HG03521 (cell line): ENCODE measurements around the gene DCHS1.

Experiments
- ATAC-seq: cut with Tn5 transposase; IDR thresholded peaks from one replicate; pipeline ENCODE4 v1.9.1; 2021; ENCODE audit warnings: mild to moderate bottlenecking, moderate library complexity; ENCODE audit not compliant: unreplicated experiment

DCHS1 gene

DNA sequence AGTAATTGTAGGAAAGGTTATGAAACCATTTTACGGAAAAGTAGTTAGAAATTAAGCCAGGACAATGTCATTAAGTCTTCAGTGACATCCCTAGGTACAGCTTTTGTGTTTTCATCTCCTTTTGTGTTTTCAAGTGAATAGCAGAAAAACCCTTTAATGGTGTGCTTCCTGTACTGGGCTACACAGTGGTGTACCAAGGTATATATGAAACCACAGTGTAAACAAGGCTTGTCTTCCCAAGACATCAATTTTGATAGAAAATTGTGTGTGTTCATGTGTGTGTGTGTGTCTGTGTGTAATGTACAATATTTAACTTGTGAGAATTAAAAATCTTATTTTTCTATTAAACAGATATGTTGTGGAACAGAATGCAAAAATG lies 18.6 kb upstream of the DCHS1 start:
- no peak for ATAC-seq

GRCh38 chr11:6673523-6674218 lies 18.1 kb upstream of the DCHS1 start:
- ATAC-seq: no peak

DNA sequence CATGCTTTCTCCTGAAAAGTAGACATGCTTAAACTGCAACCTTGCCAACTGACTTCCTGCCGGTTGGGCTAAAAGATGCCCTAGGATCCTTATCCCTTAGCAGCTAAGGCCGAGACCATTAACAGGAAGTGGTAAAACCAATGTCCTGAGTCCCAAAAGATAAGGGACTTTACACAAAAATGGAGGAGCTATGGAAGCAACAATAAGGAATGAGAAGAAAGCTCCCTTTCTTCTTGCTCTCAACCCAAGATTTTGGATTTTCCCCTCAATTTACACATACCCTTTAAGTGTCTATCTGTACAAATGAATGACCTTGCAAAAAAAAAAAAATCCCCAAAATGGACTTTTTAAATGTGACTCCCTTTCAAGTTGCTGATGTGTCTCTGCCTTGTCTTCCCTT lies 16.4 kb upstream of the DCHS1 start:
- ATAC-seq: no peak

- ATAC-seq: no peak
These were observed 14.7 kb upstream of the DCHS1 start for GRCh38 chr11:6670202-6670830.

- no peak for ATAC-seq
These were observed 12.2 kb upstream of the DCHS1 start for GRCh38 chr11:6667733-6668374.

DNA sequence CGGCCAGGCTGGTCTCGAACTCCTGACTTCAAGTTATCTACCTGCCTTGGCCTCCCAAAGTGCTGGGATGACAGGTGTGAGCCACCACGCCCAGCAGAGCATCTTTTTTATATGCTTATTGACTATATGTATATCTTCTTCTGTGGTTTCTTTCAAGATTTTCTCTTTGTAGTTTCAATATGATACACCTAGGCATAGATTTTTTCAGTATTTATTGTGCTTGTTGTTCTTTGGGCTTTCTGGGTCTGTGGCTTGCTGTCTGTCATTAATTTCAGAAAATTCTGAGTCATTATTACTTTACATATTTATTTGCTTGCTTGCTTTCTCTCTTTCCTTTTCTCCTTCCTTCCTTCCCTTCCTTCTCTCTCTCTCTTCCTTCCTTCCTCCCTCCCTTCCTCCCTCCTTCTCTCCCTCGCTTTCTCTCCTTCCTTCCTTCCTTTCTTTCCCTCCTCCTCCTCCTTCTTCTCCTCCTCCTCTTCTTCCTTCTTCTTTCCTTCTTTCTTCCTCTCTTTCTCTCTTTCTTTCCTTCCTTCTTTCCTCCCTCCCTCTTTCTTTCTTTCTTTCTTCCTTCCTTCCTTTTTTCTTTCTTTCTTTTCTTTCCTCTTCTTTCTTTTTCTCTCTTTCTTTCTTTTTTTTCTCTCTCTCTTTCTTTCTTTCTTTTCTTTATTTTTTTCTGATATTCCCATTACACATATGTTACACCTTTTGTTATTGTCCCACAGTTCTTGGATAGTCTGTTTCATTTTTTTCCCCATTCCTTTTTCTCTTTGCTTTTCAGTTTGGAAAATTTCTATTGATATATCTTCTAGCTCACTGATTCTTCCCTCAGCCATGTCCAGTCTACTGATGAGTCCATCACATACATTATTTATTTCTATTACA lies 10.9 kb upstream of the DCHS1 start:
- no peak for ATAC-seq

GRCh38 chr11:6664551-6664950 lies 8.9 kb upstream of the DCHS1 start:
- ATAC-seq: no peak

DNA sequence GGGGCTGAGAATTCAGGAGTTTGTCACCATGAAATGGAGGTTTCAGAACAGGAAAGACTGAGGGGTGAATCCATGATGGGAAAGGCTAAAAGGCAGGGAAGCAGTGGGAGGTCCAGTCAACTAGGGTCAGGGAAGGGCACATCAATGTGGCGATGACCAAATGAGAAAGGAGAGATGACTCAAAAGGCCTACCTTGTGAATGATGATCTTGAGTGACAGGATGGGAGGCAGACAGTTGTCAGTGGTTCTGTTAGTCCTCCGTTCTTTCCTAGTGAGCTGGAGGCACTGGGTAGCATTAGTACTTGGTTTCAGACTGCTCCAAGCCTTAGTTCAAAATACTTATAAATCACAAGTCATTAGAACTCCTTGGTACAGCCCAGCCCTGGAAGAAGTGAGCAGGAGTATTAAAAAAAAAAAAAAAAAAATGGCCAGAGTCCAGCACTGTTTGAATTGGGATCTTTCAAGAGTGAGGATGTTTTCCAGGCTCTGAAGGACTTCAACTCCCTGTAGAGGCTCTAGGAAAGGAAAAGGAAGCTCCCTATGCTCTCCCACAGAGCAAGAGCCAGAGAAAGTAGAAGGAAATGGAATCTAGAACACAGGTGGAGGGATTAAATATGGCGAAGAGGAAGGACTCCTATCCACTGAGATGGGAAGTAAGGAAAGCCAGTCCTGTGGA lies 8.3 kb upstream of the DCHS1 start:
- ATAC-seq: no peak

GRCh38 chr11:6660712-6661111 lies 5.1 kb upstream of the DCHS1 start:
- ATAC-seq: no peak

GRCh38 chr11:6658647-6659046 lies 3.0 kb upstream of the DCHS1 start:
- no peak for ATAC-seq

- no peak for ATAC-seq
These were observed 1.7 kb upstream of the DCHS1 start for GRCh38 chr11:6657346-6657745.

GRCh38 chr11:6656936-6657335 lies 1.3 kb upstream of the DCHS1 start:
- ATAC-seq: no peak

DNA sequence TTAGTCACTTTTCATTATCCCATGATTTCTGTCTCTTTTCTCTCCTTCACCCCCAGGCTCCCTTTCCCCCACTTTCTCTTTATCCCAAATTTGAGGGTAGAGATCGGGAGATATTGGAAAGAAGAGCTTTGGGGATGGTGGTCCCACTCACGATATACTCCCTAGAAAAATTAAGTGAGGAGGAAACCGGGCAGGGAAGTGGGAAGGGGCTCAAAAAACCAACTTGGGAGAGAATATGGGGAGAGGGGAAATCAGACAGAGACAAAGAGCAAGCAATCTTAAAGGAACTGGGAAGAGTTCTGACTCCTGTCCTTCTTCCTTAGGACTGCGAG lies 941 bp upstream of the DCHS1 start:
- no peak for ATAC-seq

GRCh38 chr11:6655020-6655789 lies 404 bp downstream of the DCHS1 start:
- ATAC-seq: no peak

GRCh38 chr11:6654281-6655019 lies 1.2 kb downstream of the DCHS1 start:
- ATAC-seq: no peak

GRCh38 chr11:6653656-6654055 lies 2.0 kb downstream of the DCHS1 start:
- no peak for ATAC-seq

GRCh38 chr11:6653097-6653496 lies 2.5 kb downstream of the DCHS1 start:
- ATAC-seq: no peak

DNA sequence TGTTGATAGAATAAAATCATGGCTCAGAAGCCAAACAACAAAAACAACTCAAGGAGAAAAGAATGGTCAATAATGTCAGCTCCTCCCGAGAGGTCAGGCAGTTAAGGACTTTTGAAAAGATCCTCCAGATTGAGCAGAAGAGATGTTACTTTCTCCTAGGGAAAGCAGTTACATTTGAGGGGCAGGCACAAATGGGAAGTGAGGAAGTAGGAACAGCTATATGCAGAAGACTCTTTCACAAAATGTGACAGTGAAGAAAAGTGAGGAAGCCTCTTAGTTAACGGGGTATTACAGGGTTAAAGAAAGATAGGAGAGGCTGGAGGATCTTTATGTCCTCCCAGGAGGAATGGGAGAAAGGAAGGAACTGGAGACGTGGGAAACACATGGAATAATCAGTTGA lies 3.4 kb downstream of the DCHS1 start:
- no peak for ATAC-seq

- ATAC-seq: no peak
These were observed 4.6 kb downstream of the DCHS1 start for GRCh38 chr11:6650980-6651379.

- no peak for ATAC-seq
These were observed 5.5 kb downstream of the DCHS1 start for GRCh38 chr11:6650104-6650503.
